Measurements from ENCODE around the gene TDRD9. TPM values are rescaled to one million over a fixed set of nuclear protein-coding genes. Genes with fewer than 3 reads are reported as not detected.

TDRD9 gene
- total and polyA plus RNA-seq, 2 experiments from 2014 or later, result 0.24 TPM; not detected in 1

- Histone ChIP-seq H3K36me3 (ENCODE audit: insufficient read depth) (no peaks in the 10 kb centered on the region), H3K27me3 (ENCODE audit: insufficient read depth) (no peaks in the 10 kb centered on the region), H3K4me3 (no peak overlapping the region), H3K9me2 (ENCODE audit: insufficient read depth) (no peaks in the 10 kb centered on the region), H3K79me2 (replicated peaks; ENCODE audit: insufficient read depth) (no peaks in the 10 kb centered on the region), H4K20me1 (replicated peaks; ENCODE audit: insufficient read depth) (no peaks in the 10 kb centered on the region), H2AFZ (no peak overlapping the region), H3F3A (replicated peaks; ENCODE audit: low read depth) (no peaks in the 10 kb centered on the region), H3K27ac (ENCODE audit: low read depth) (no peak overlapping the region), H3K4me2 (no peak overlapping the region), H3K4me1 (ENCODE audit: insufficient read depth) (no peaks in the 10 kb centered on the region)
- TF ChIP-seq EZH2 (IDR thresholded peaks at IDR 0.05; ENCODE audit: low read depth, unreplicated experiment) (no peak), CREB1 (CRISPR knock-in tag; IDR thresholded peaks at IDR 0.05; ENCODE audit: low read depth) (no peak), STAT1 (IDR thresholded peaks at IDR 0.05; ENCODE audit: unreplicated experiment) (no peak), ZNF331 (CRISPR knock-in tag; IDR thresholded peaks at IDR 0.05; ENCODE audit: low read depth) (no peak), REST (IDR thresholded peaks at IDR 0.05; ENCODE audit: unreplicated experiment) (no peak), NANOG (IDR thresholded peaks at IDR 0.05; ENCODE audit: borderline replicate concordance) (no peak), EZH2phosphoT487 (IDR thresholded peaks at IDR 0.05; ENCODE audit: unreplicated experiment) (no peak), ZNF114 (CRISPR knock-in tag; IDR thresholded peaks at IDR 0.05) (no peak)
- TF ChIP-seq, protein P1, sequence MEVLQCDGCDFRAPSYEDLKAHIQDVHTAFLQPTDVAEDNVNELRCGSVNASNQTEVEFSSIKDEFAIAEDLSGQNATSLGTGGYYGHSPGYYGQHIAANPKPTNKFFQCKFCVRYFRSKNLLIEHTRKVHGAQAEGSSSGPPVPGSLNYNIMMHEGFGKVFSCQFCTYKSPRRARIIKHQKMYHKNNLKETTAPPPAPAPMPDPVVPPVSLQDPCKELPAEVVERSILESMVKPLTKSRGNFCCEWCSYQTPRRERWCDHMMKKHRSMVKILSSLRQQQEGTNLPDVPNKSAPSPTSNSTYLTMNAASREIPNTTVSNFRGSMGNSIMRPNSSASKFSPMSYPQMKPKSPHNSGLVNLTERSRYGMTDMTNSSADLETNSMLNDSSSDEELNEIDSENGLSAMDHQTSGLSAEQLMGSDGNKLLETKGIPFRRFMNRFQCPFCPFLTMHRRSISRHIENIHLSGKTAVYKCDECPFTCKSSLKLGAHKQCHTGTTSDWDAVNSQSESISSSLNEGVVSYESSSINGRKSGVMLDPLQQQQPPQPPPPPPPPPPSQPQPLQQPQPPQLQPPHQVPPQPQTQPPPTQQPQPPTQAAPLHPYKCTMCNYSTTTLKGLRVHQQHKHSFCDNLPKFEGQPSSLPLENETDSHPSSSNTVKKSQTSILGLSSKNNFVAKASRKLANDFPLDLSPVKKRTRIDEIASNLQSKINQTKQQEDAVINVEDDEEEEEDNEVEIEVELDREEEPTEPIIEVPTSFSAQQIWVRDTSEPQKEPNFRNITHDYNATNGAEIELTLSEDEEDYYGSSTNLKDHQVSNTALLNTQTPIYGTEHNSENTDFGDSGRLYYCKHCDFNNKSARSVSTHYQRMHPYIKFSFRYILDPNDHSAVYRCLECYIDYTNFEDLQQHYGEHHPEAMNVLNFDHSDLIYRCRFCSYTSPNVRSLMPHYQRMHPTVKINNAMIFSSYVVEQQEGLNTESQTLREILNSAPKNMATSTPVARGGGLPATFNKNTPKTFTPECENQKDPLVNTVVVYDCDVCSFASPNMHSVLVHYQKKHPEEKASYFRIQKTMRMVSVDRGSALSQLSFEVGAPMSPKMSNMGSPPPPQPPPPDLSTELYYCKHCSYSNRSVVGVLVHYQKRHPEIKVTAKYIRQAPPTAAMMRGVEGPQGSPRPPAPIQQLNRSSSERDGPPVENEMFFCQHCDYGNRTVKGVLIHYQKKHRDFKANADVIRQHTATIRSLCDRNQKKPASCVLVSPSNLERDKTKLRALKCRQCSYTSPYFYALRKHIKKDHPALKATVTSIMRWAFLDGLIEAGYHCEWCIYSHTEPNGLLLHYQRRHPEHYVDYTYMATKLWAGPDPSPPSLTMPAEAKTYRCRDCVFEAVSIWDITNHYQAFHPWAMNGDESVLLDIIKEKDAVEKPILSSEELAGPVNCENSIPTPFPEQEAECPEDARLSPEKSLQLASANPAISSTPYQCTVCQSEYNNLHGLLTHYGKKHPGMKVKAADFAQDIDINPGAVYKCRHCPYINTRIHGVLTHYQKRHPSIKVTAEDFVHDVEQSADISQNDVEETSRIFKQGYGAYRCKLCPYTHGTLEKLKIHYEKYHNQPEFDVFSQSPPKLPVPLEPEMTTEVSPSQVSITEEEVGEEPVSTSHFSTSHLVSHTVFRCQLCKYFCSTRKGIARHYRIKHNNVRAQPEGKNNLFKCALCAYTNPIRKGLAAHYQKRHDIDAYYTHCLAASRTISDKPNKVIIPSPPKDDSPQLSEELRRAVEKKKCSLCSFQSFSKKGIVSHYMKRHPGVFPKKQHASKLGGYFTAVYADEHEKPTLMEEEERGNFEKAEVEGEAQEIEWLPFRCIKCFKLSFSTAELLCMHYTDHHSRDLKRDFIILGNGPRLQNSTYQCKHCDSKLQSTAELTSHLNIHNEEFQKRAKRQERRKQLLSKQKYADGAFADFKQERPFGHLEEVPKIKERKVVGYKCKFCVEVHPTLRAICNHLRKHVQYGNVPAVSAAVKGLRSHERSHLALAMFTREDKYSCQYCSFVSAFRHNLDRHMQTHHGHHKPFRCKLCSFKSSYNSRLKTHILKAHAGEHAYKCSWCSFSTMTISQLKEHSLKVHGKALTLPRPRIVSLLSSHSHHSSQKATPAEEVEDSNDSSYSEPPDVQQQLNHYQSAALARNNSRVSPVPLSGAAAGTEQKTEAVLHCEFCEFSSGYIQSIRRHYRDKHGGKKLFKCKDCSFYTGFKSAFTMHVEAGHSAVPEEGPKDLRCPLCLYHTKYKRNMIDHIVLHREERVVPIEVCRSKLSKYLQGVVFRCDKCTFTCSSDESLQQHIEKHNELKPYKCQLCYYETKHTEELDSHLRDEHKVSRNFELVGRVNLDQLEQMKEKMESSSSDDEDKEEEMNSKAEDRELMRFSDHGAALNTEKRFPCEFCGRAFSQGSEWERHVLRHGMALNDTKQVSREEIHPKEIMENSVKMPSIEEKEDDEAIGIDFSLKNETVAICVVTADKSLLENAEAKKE (CRISPR knock-in tag; IDR thresholded peaks at IDR 0.05), result no peak
- TF ChIP-seq, protein P2, sequence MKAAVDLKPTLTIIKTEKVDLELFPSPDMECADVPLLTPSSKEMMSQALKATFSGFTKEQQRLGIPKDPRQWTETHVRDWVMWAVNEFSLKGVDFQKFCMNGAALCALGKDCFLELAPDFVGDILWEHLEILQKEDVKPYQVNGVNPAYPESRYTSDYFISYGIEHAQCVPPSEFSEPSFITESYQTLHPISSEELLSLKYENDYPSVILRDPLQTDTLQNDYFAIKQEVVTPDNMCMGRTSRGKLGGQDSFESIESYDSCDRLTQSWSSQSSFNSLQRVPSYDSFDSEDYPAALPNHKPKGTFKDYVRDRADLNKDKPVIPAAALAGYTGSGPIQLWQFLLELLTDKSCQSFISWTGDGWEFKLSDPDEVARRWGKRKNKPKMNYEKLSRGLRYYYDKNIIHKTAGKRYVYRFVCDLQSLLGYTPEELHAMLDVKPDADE (IDR thresholded peaks at IDR 0.05), result no peak
- H3K4me1 Mint-ChIP-seq, result peaks cover 8% of the 10 kb centered on the region
- no peak overlapping the region for H3K27ac Mint-ChIP-seq
- H3K27me3 Mint-ChIP-seq (ENCODE audit: insufficient read depth, low read depth, poor library complexity), result peaks cover 12% of the 10 kb centered on the region
- ATAC-seq, result no peak
- no peaks in the 10 kb centered on the region; the same call in 2 of the 3 replicates for H3K9me3 Mint-ChIP-seq
- no peak overlapping the region for H3K4me3 Mint-ChIP-seq
- no peaks in the 10 kb centered on the region for H3K36me3 Mint-ChIP-seq (ENCODE audit: low read depth)
- DNase-seq (ENCODE audit: low spot score), result no peak
Measured at GRCh38 chr14:103890821-103891666, 37.2 kb upstream of the TDRD9 start.

All from GM23338 (cell line).